HCT116 (cell line): ENCODE data around the gene PRR7. TPM values are rescaled to one million over a fixed set of nuclear protein-coding genes. Genes with fewer than 3 reads are reported as not detected.

Experiments used
- ATAC-seq: fragments of 200-7000 bp; cut with Tn5 transposase; 2 replicates; pipeline ENCODE4 v1.9.1; 2020; ENCODE audit warnings: mild to moderate bottlenecking, moderate library complexity
- BruUV-seq: library from RNA; stranded (reverse); fragments of 400-500 nt; replicated peaks from 2 replicates; lab custom pipeline; 2021; lab: Mats Ljungman, UMichigan
- CTCF ChIA-PET: fragments of 300-600 bp; sonication (Branson Sonifier 250); formaldehyde crosslinking; loops from one replicate; lab custom pipeline; 2021; ENCODE audit warnings: antibody characterized with exemption; lab: Charles Lee
- POLR2A ChIA-PET: fragments of 300-600, 350-600 bp; sonication (Branson Sonifier 250); formaldehyde crosslinking; loops from one replicate; lab custom pipeline; 2021; ENCODE audit warnings: antibody characterized with exemption; lab: Charles Lee
- RAD21 ChIA-PET, 2 experiments: fragments of 300-600 bp; sonication (Branson Sonifier 250); formaldehyde crosslinking; loops; one replicate each; lab custom pipeline; 2023; ENCODE audit warnings: low total read pairs in 2 of 2; ENCODE audit not compliant: uncharacterized antibody in 2 of 2, unreplicated experiment in 2 of 2, low non-redundant PET in 1 of 2; lab: Charles Lee
- DNase-seq: peaks from one replicate; pipeline ENCODE4 v3.0.0-alpha.2; 2010; ENCODE audit warnings: low read depth, low spot score
- H2AFZ ChIP-seq: fragments of 200-600 bp; shearing (Covaris generic), sonication (generic); 2 replicates; pipeline ENCODE4 v1.6.1; 2017; ENCODE audit warnings: low read depth, mixed run types, mixed read lengths, antibody characterized with exemption, low read length; ENCODE audit not compliant: poor library complexity, severe bottlenecking
- H3K27ac ChIP-seq: 2 replicates; pipeline ENCODE4 v1.5.1; 2012; ENCODE audit warnings: low read depth, low read length
- H3K27me3 ChIP-seq: fragments of 200-600 bp; sonication (generic); 2 replicates; pipeline ENCODE4 v1.6.1; 2016; ENCODE audit warnings: mixed run types, low read length, mixed read lengths; ENCODE audit not compliant: insufficient read depth
- H3K36me3 ChIP-seq, 2 experiments: fragments of 200-500 bp in 1 of 2; fragments of 200-600 bp in 1 of 2; sonication (Bioruptor generic) in 1 of 2; sonication (generic) in 1 of 2; 2 replicates each; pipeline versions ENCODE4 v1.5.1 to v1.6.1; 2014 to 2016; ENCODE audit warnings: low read length in 2 of 2, inconsistent platforms in 1 of 2, mixed read lengths in 1 of 2, mixed run types in 1 of 2; ENCODE audit not compliant: insufficient read depth in 2 of 2, control insufficient read depth in 1 of 2
- H3K4me1 ChIP-seq, 2 experiments: fragments of 200-600 bp in 1 of 2; sonication (generic) in 1 of 2; 2 replicates each; pipeline versions ENCODE4 v1.5.1 to v1.6.1; 2012 to 2017; ENCODE audit warnings: low read length in 2 of 2, inconsistent platforms in 1 of 2, mild to moderate bottlenecking in 1 of 2, mixed read lengths in 1 of 2, mixed run types in 1 of 2, moderate library complexity in 1 of 2; ENCODE audit not compliant: insufficient read depth in 2 of 2, control insufficient read depth in 1 of 2
- H3K4me2 ChIP-seq: fragments of 200-600 bp; sonication (generic); 2 replicates; pipeline ENCODE4 v1.6.1; 2017; ENCODE audit warnings: mixed run types, low read length, mixed read lengths
- H3K4me3 ChIP-seq, 2 experiments: fragments of 200-600 bp in 1 of 2; sonication (generic) in 1 of 2; replicated peaks in 1 of 2; 2 replicates each; pipeline ENCODE4 v1.5.1; 2011 to 2016; ENCODE audit warnings: low read length in 2 of 2, control low read depth in 1 of 2, low read depth in 1 of 2, mild to moderate bottlenecking in 1 of 2, mixed read lengths in 1 of 2, mixed run types in 1 of 2
- H3K79me2 ChIP-seq: fragments of 200-600 bp; sonication (generic); 2 replicates; pipeline ENCODE4 v1.6.1; 2017; ENCODE audit warnings: mild to moderate bottlenecking, mixed run types, low read length, moderate library complexity, mixed read lengths; ENCODE audit not compliant: insufficient read depth
- H3K9ac ChIP-seq: fragments of 200-600 bp; sonication (generic); 2 replicates; pipeline ENCODE4 v1.6.1; 2016; ENCODE audit warnings: low read length, mixed read lengths
- H3K9me2 ChIP-seq: fragments of 200-600 bp; sonication (generic), shearing (Covaris generic); 2 replicates; pipeline ENCODE4 v1.6.1; 2017; ENCODE audit warnings: mixed run types, mild to moderate bottlenecking, moderate library complexity; ENCODE audit not compliant: insufficient read depth
- H3K9me3 ChIP-seq, 2 experiments: fragments of 200-500 bp in 1 of 2; fragments of 200-600 bp in 1 of 2; sonication (Bioruptor generic) in 1 of 2; sonication (generic) in 1 of 2; 2 replicates each; pipeline ENCODE4 v1.6.1; 2014 to 2017; ENCODE audit warnings: low read length in 2 of 2, mixed read lengths in 2 of 2, inconsistent platforms in 1 of 2, low read depth in 1 of 2, mild to moderate bottlenecking in 1 of 2, mixed run types in 1 of 2, moderate library complexity in 1 of 2; ENCODE audit not compliant: control insufficient read depth in 1 of 2, insufficient read depth in 1 of 2
- H4K20me1 ChIP-seq: fragments of 200-600 bp; sonication (generic), shearing (Covaris generic); 2 replicates; pipeline ENCODE4 v1.6.1; 2017; ENCODE audit warnings: mixed run types, mild to moderate bottlenecking, moderate library complexity; ENCODE audit not compliant: insufficient read depth
- EZH2phosphoT487 ChIP-seq: fragments of 200-600 bp; IDR thresholded peaks from 2 replicates; pipeline ENCODE4 v1.6.1; 2018; ENCODE audit warnings: antibody characterized with exemption, borderline replicate concordance
- FOSL1 ChIP-seq: IDR thresholded peaks from 2 replicates; pipeline ENCODE4 v1.6.1; 2012; ENCODE audit warnings: low read depth
- RAD21 ChIP-seq: IDR thresholded peaks from 2 replicates; pipeline ENCODE4 v1.6.1; 2012; ENCODE audit warnings: low read depth, mild to moderate bottlenecking
- YY1 ChIP-seq: IDR thresholded peaks from 2 replicates; pipeline ENCODE4 v1.6.1; 2011; ENCODE audit warnings: low read length, low read depth, moderate library complexity, mild to moderate bottlenecking; ENCODE audit not compliant: insufficient replicate concordance; ENCODE audit errors: extremely low read depth
- ZBTB33 ChIP-seq: IDR thresholded peaks from 2 replicates; pipeline ENCODE4 v1.6.1; 2011; ENCODE audit warnings: mild to moderate bottlenecking, low read length, moderate library complexity; ENCODE audit not compliant: insufficient replicate concordance; ENCODE audit errors: extremely low read depth
- intact Hi-C: fragments of 100-400 bp; cut with micrococcal nuclease; formaldehyde crosslinking; loops from 2 replicates; pipeline ENCODE4 v1.10.0; 2022
- total RNA-seq: library from RNA; stranded (reverse); gene quantifications from one replicate; pipeline ENCODE4 v1.2.1, GENCODE V29; 2021; ENCODE audit not compliant: unreplicated experiment

Gene PRR7
- total RNA-seq, 1 experiment from 2014 or later, result 39.9 TPM

GRCh38 chr5:177428574-177429217 lies 17.9 kb upstream of the PRR7 start:
- H3K4me2 ChIP-seq, result peak overlapping the region; percentile 100
- H3K9ac ChIP-seq, result no peak overlapping the region
- ChIA-PET CTCF (no interaction called here), RAD21 (interaction anchor here in 1 of 2 experiments (0.7 kb wide), 1 partner anchor 34 kb away, joined by 3 read pairs; no protein-coding TSS in a partner anchor), POLR2A (no interaction called here)
- no peaks in the 10 kb centered on the region for H3K9me2 ChIP-seq
- H3K9me3 ChIP-seq, result no peaks in the 10 kb centered on the region
- DNase-seq, result no peak
- H3K27me3 ChIP-seq, result no peaks in the 10 kb centered on the region
- no TSS peak for BruUV-seq
- H2AFZ ChIP-seq, result no peak overlapping the region
- no peak for ATAC-seq
- H3K4me3 ChIP-seq, result no peak overlapping the region
- H3K27ac ChIP-seq, result peak overlapping the region; percentile 25; the same call in 1 of the 2 replicates
- peaks cover 12 to 24% of the 10 kb centered on the region in 2 experiments; a peak in 3 of 4 replicates for H3K36me3 ChIP-seq
- H3K4me1 ChIP-seq, result peaks cover 15 to 28% of the 10 kb centered on the region in 2 experiments
- TF ChIP-seq EZH2phosphoT487 (no peak), YY1 (no peak), FOSL1 (no peak), ZBTB33 (no peak), RAD21 (no peak)
- H3K79me2 ChIP-seq, result peaks cover 39% of the 10 kb centered on the region
- no peaks in the 10 kb centered on the region for H4K20me1 ChIP-seq
- intact Hi-C loops, result no loop called here
